HCT116 (cell line): Measurements from ENCODE around the gene THADA. TPM values are rescaled to one million over a fixed set of nuclear protein-coding genes. Genes with fewer than 3 reads are reported as not detected.

Source experiments
- ATAC-seq: fragments of 200-7000 bp; cut with Tn5 transposase; 2 replicates; pipeline ENCODE4 v1.9.1; 2020; ENCODE audit warnings: mild to moderate bottlenecking, moderate library complexity
- BruUV-seq: library from RNA; stranded (reverse); fragments of 400-500 nt; replicated peaks from 2 replicates; lab custom pipeline; 2021; lab: Mats Ljungman, UMichigan
- CTCF ChIA-PET: fragments of 300-600 bp; sonication (Branson Sonifier 250); formaldehyde crosslinking; loops from one replicate; lab custom pipeline; 2021; ENCODE audit warnings: antibody characterized with exemption; lab: Charles Lee
- POLR2A ChIA-PET: fragments of 300-600, 350-600 bp; sonication (Branson Sonifier 250); formaldehyde crosslinking; loops from one replicate; lab custom pipeline; 2021; ENCODE audit warnings: antibody characterized with exemption; lab: Charles Lee
- RAD21 ChIA-PET, 2 experiments: fragments of 300-600 bp; sonication (Branson Sonifier 250); formaldehyde crosslinking; loops; one replicate each; lab custom pipeline; 2023; ENCODE audit warnings: low total read pairs in 2 of 2; ENCODE audit not compliant: uncharacterized antibody in 2 of 2, unreplicated experiment in 2 of 2, low non-redundant PET in 1 of 2; lab: Charles Lee
- DNase-seq: peaks from one replicate; pipeline ENCODE4 v3.0.0-alpha.2; 2010; ENCODE audit warnings: low read depth, low spot score
- H2AFZ ChIP-seq: fragments of 200-600 bp; shearing (Covaris generic), sonication (generic); 2 replicates; pipeline ENCODE4 v1.6.1; 2017; ENCODE audit warnings: low read depth, mixed run types, mixed read lengths, antibody characterized with exemption, low read length; ENCODE audit not compliant: poor library complexity, severe bottlenecking
- H3K27ac ChIP-seq: 2 replicates; pipeline ENCODE4 v1.5.1; 2012; ENCODE audit warnings: low read depth, low read length
- H3K27me3 ChIP-seq: fragments of 200-600 bp; sonication (generic); 2 replicates; pipeline ENCODE4 v1.6.1; 2016; ENCODE audit warnings: mixed run types, low read length, mixed read lengths; ENCODE audit not compliant: insufficient read depth
- H3K36me3 ChIP-seq, 2 experiments: fragments of 200-500 bp in 1 of 2; fragments of 200-600 bp in 1 of 2; sonication (Bioruptor generic) in 1 of 2; sonication (generic) in 1 of 2; 2 replicates each; pipeline versions ENCODE4 v1.5.1 to v1.6.1; 2014 to 2016; ENCODE audit warnings: low read length in 2 of 2, inconsistent platforms in 1 of 2, mixed read lengths in 1 of 2, mixed run types in 1 of 2; ENCODE audit not compliant: insufficient read depth in 2 of 2, control insufficient read depth in 1 of 2
- H3K4me1 ChIP-seq, 2 experiments: fragments of 200-600 bp in 1 of 2; sonication (generic) in 1 of 2; 2 replicates each; pipeline versions ENCODE4 v1.5.1 to v1.6.1; 2012 to 2017; ENCODE audit warnings: low read length in 2 of 2, inconsistent platforms in 1 of 2, mild to moderate bottlenecking in 1 of 2, mixed read lengths in 1 of 2, mixed run types in 1 of 2, moderate library complexity in 1 of 2; ENCODE audit not compliant: insufficient read depth in 2 of 2, control insufficient read depth in 1 of 2
- H3K4me2 ChIP-seq: fragments of 200-600 bp; sonication (generic); 2 replicates; pipeline ENCODE4 v1.6.1; 2017; ENCODE audit warnings: mixed run types, low read length, mixed read lengths
- H3K4me3 ChIP-seq, 2 experiments: fragments of 200-600 bp in 1 of 2; sonication (generic) in 1 of 2; replicated peaks in 1 of 2; 2 replicates each; pipeline ENCODE4 v1.5.1; 2011 to 2016; ENCODE audit warnings: low read length in 2 of 2, control low read depth in 1 of 2, low read depth in 1 of 2, mild to moderate bottlenecking in 1 of 2, mixed read lengths in 1 of 2, mixed run types in 1 of 2
- H3K79me2 ChIP-seq: fragments of 200-600 bp; sonication (generic); 2 replicates; pipeline ENCODE4 v1.6.1; 2017; ENCODE audit warnings: mild to moderate bottlenecking, mixed run types, low read length, moderate library complexity, mixed read lengths; ENCODE audit not compliant: insufficient read depth
- H3K9ac ChIP-seq: fragments of 200-600 bp; sonication (generic); 2 replicates; pipeline ENCODE4 v1.6.1; 2016; ENCODE audit warnings: low read length, mixed read lengths
- H3K9me2 ChIP-seq: fragments of 200-600 bp; sonication (generic), shearing (Covaris generic); 2 replicates; pipeline ENCODE4 v1.6.1; 2017; ENCODE audit warnings: mixed run types, mild to moderate bottlenecking, moderate library complexity; ENCODE audit not compliant: insufficient read depth
- H3K9me3 ChIP-seq, 2 experiments: fragments of 200-500 bp in 1 of 2; fragments of 200-600 bp in 1 of 2; sonication (Bioruptor generic) in 1 of 2; sonication (generic) in 1 of 2; 2 replicates each; pipeline ENCODE4 v1.6.1; 2014 to 2017; ENCODE audit warnings: low read length in 2 of 2, mixed read lengths in 2 of 2, inconsistent platforms in 1 of 2, low read depth in 1 of 2, mild to moderate bottlenecking in 1 of 2, mixed run types in 1 of 2, moderate library complexity in 1 of 2; ENCODE audit not compliant: control insufficient read depth in 1 of 2, insufficient read depth in 1 of 2
- H4K20me1 ChIP-seq: fragments of 200-600 bp; sonication (generic), shearing (Covaris generic); 2 replicates; pipeline ENCODE4 v1.6.1; 2017; ENCODE audit warnings: mixed run types, mild to moderate bottlenecking, moderate library complexity; ENCODE audit not compliant: insufficient read depth
- ATF3 ChIP-seq: IDR thresholded peaks from 2 replicates; pipeline ENCODE4 v1.6.1; 2012
- CBX3 ChIP-seq: IDR thresholded peaks from 2 replicates; pipeline ENCODE4 v1.6.1; 2012; ENCODE audit warnings: low read depth
- EZH2 ChIP-seq: fragments of 200-600 bp; sonication (generic); IDR thresholded peaks from 2 replicates; pipeline ENCODE4 v1.6.1; 2017; ENCODE audit warnings: antibody characterized with exemption, mixed run types
- EZH2phosphoT487 ChIP-seq: fragments of 200-600 bp; IDR thresholded peaks from 2 replicates; pipeline ENCODE4 v1.6.1; 2018; ENCODE audit warnings: antibody characterized with exemption, borderline replicate concordance
- FOSL1 ChIP-seq: IDR thresholded peaks from 2 replicates; pipeline ENCODE4 v1.6.1; 2012; ENCODE audit warnings: low read depth
- POLR2A ChIP-seq: IDR thresholded peaks from 2 replicates; pipeline ENCODE4 v1.7.0; 2011; ENCODE audit warnings: borderline replicate concordance; ENCODE audit not compliant: insufficient read depth, insufficient read length; ENCODE audit errors: extremely low read depth
- POLR2AphosphoS5 ChIP-seq: IDR thresholded peaks from 2 replicates; pipeline ENCODE4 v1.6.1; 2011; ENCODE audit warnings: mild to moderate bottlenecking, low read depth, low read length, moderate library complexity
- REST ChIP-seq: IDR thresholded peaks from 2 replicates; pipeline ENCODE4 v1.6.1; 2012; ENCODE audit warnings: low read depth
- SIN3A ChIP-seq: IDR thresholded peaks from 2 replicates; pipeline ENCODE4 v1.6.1; 2012; ENCODE audit warnings: low read depth
- SRF ChIP-seq: IDR thresholded peaks from 2 replicates; pipeline ENCODE4 v1.6.1; 2012; ENCODE audit warnings: low read depth
- TCF7L2 ChIP-seq: IDR thresholded peaks from 2 replicates; pipeline ENCODE4 v1.7.0; 2011; ENCODE audit warnings: borderline replicate concordance, inconsistent platforms; ENCODE audit not compliant: insufficient read depth, insufficient read length; ENCODE audit errors: extremely low read depth
- ZNF274 ChIP-seq: fragments of 200-500 bp; sonication (Bioruptor generic); IDR thresholded peaks from 2 replicates; pipeline ENCODE4 v1.6.1; 2014; ENCODE audit warnings: mild to moderate bottlenecking, low read depth, low read length, inconsistent platforms
- intact Hi-C: fragments of 100-400 bp; cut with micrococcal nuclease; formaldehyde crosslinking; loops from 2 replicates; pipeline ENCODE4 v1.10.0; 2022
- total RNA-seq: library from RNA; stranded (reverse); gene quantifications from one replicate; pipeline ENCODE4 v1.2.1, GENCODE V29; 2021; ENCODE audit not compliant: unreplicated experiment

Gene THADA
- total RNA-seq, 1 experiment from 2014 or later, result 30.7 TPM

- ChIA-PET POLR2A (interaction anchor here (0.5 kb wide), 1 partner anchor 97 kb away, joined by 3 read pairs; the partner anchor contains the start of gene ZFP36L2), RAD21 (no interaction called here), CTCF (no interaction called here)
- ATAC-seq (no peak), DNase-seq (no peak)
- no peak overlapping the region for H3K27ac ChIP-seq
- no peak overlapping the region for H3K9ac ChIP-seq
- H3K27me3 ChIP-seq, result no peaks in the 10 kb centered on the region
- H3K9me2 ChIP-seq, result no peaks in the 10 kb centered on the region
- no peak overlapping the region for H2AFZ ChIP-seq
- intact Hi-C loops, result no loop called here
- no peak overlapping the region for H3K4me3 ChIP-seq
- H3K9me3 ChIP-seq, result no peaks in the 10 kb centered on the region
- no peaks in the 10 kb centered on the region for H4K20me1 ChIP-seq
- peaks cover 0 to 13% of the 10 kb centered on the region in 2 experiments; a peak in 2 of 4 replicates for H3K4me1 ChIP-seq
- TF ChIP-seq POLR2AphosphoS5 (no peak), ZNF274 (no peak), POLR2A (no peak), EZH2phosphoT487 (no peak), EZH2 (no peak), TCF7L2 (no peak), FOSL1 (no peak), SRF (no peak), SIN3A (no peak), ATF3 (no peak), CBX3 (no peak), REST (no peak)
- no peaks in the 10 kb centered on the region for H3K36me3 ChIP-seq
- H3K4me2 ChIP-seq, result no peak overlapping the region
- no TSS peak for BruUV-seq
- H3K79me2 ChIP-seq, result no peaks in the 10 kb centered on the region
These were observed 272.0 kb downstream of the THADA start for GRCh38 chr2:43323857-43324256.
